Activated CD4-positive, alpha-beta T cell treated with anti-CD3 and anti-CD28 coated beads, Interleukin-2, amount 10 ng/mL, durations not matched to agents 7 days and 5 days (primary cell): ENCODE results near the gene ARHGAP21. TPM values are rescaled to one million over a fixed set of nuclear protein-coding genes. Genes with fewer than 3 reads are reported as not detected.
"Not testable (repeated sequence)": the region's sequence is repeated elsewhere in the genome, so short reads cannot be mapped to it uniquely, and the experiment has no call there.

Experiments used
- CTCF ChIA-PET: fragments of 350-600 bp; sonication (Branson Sonifier 250); formaldehyde crosslinking; loops from one replicate; lab custom pipeline; 2021; ENCODE audit warnings: antibody characterized with exemption; lab: Charles Lee
- POLR2A ChIA-PET: fragments of 350-600 bp; sonication (Branson Sonifier 250); formaldehyde crosslinking; loops from one replicate; lab custom pipeline; 2021; ENCODE audit warnings: antibody characterized with exemption; lab: Charles Lee
- DNase-seq: peaks from one replicate; pipeline ENCODE4 v3.0.0-alpha.2; 2020
- H3K27ac Mint-ChIP-seq: one replicate; pipeline ENCODE4 v1.8.0; 2021; ENCODE audit warnings: mild to moderate bottlenecking, moderate library complexity, mixed read lengths
- H3K27me3 Mint-ChIP-seq: one replicate; pipeline ENCODE4 v1.8.0; 2021; ENCODE audit warnings: mixed read lengths
- H3K36me3 Mint-ChIP-seq: one replicate; pipeline ENCODE4 v1.8.0; 2021; ENCODE audit warnings: low read depth, mixed read lengths
- H3K4me1 Mint-ChIP-seq: one replicate; pipeline ENCODE4 v1.8.0; 2021; ENCODE audit warnings: mixed read lengths
- H3K4me3 Mint-ChIP-seq: one replicate; pipeline ENCODE4 v1.8.0; 2021; ENCODE audit warnings: mild to moderate bottlenecking, moderate library complexity, mixed read lengths
- H3K9me3 Mint-ChIP-seq: one replicate; pipeline ENCODE4 v1.8.0; 2021; ENCODE audit warnings: mixed read lengths
- total RNA-seq, 2 experiments: library from RNA; stranded (reverse); gene quantifications; one replicate each; pipeline ENCODE4 v1.2.3, GENCODE V29; 2021

ARHGAP21 gene
- total RNA-seq, 2 experiments from 2014 or later: 26.1 to 27.4 TPM

- DNase-seq: no peak
- Mint-ChIP-seq H3K9me3 (peaks cover 5% of the 10 kb centered on the region), H3K4me3 (no peak overlapping the region), H3K27me3 (no peaks in the 10 kb centered on the region), H3K36me3 (no peaks in the 10 kb centered on the region), H3K27ac (no peak overlapping the region), H3K4me1 (no peaks in the 10 kb centered on the region)
- ChIA-PET POLR2A (no interaction called here), CTCF (no interaction called here)
Measured at GRCh38 chr10:24740714-24741113, 17.0 kb upstream of the ARHGAP21 start.

GRCh38 chr10:24737001-24737400 is 13.3 kb upstream of the ARHGAP21 start:
- ChIA-PET POLR2A (no interaction called here), CTCF (no interaction called here)
- Mint-ChIP-seq H3K36me3 (no peaks in the 10 kb centered on the region), H3K9me3 (peaks cover 5% of the 10 kb centered on the region), H3K4me3 (no peak overlapping the region), H3K4me1 (no peaks in the 10 kb centered on the region), H3K27me3 (no peaks in the 10 kb centered on the region), H3K27ac (no peak overlapping the region)
- DNase-seq: no peak

DNA sequence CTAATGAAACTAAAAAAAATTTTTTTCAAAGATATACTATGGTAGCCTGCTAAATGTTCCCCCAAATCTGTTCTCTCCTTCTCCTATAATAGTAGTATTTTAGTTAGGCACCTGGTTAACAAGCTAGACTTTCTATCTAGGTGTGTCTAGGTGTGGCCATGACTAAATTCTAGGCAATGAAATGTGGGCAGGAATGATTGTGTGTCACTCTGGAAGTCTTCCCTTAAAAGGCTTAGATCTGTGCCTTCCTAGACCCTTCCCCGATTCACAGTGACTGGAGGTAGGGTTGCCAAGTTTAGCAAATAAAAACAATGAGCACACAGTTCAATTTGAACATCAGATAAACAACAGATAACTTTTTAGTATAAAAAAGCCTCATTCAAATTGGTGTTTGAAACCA is 8.3 kb upstream of the ARHGAP21 start:
- Mint-ChIP-seq H3K4me3 (no peak overlapping the region), H3K27me3 (no peaks in the 10 kb centered on the region), H3K9me3 (no peaks in the 10 kb centered on the region), H3K4me1 (no peaks in the 10 kb centered on the region), H3K36me3 (no peaks in the 10 kb centered on the region), H3K27ac (no peak overlapping the region)
- no peak for DNase-seq
- ChIA-PET POLR2A (no interaction called here), CTCF (no interaction called here)

- DNase-seq: no peak
- no peaks in the 10 kb centered on the region for H3K27me3 Mint-ChIP-seq
- H3K9me3 Mint-ChIP-seq: no peaks in the 10 kb centered on the region
- H3K36me3 Mint-ChIP-seq: no peaks in the 10 kb centered on the region
- H3K4me3 Mint-ChIP-seq: no peak overlapping the region
- no peak overlapping the region for H3K27ac Mint-ChIP-seq
- POLR2A ChIA-PET: no interaction called here
- CTCF ChIA-PET: no interaction called here
- H3K4me1 Mint-ChIP-seq: no peaks in the 10 kb centered on the region
Measured at GRCh38 chr10:24730811-24731210, 7.1 kb upstream of the ARHGAP21 start.

DNA sequence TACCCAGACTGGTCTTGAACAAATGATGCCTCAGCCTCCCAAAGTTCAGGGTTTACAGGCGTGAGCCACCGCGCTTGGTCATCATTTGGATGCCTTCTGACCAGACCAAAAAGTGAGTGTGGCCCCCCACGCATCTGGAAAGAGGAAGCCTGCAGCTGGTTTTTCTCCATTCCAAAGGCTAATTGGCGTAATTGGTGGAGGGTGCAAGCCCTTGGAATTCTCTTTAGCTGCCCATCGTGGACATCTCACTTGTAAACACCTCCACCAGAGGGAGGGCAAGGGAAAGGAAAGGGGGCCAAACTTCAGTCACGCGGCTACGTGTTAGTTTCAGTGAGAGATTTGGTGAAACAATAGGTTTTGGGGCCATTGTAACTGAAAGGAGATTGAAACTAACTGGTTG is 4.1 kb upstream of the ARHGAP21 start:
- Mint-ChIP-seq H3K27me3 (peaks cover 3% of the 10 kb centered on the region), H3K27ac (no peak overlapping the region), H3K4me3 (no peak overlapping the region), H3K4me1 (peaks cover 5% of the 10 kb centered on the region), H3K36me3 (no peaks in the 10 kb centered on the region), H3K9me3 (no peaks in the 10 kb centered on the region)
- CTCF ChIA-PET: interaction anchor here (1.0 to 1.7 kb wide), 3 partner anchors 12 to 352 kb away, joined by 3 to 6 read pairs (median 3); no protein-coding TSS in a partner anchor
- DNase-seq: no peak
- POLR2A ChIA-PET: no interaction called here

- Mint-ChIP-seq H3K27ac (no peak overlapping the region), H3K36me3 (no peaks in the 10 kb centered on the region), H3K27me3 (peaks cover 3% of the 10 kb centered on the region), H3K4me1 (peaks cover 14% of the 10 kb centered on the region), H3K9me3 (no peaks in the 10 kb centered on the region), H3K4me3 (no peak overlapping the region)
- CTCF ChIA-PET: no interaction called here
- DNase-seq: no peak
- POLR2A ChIA-PET: interaction anchor here (0.7 kb wide), 1 partner anchor 26 kb away, joined by 3 read pairs; no protein-coding TSS in a partner anchor
Measured at GRCh38 chr10:24726626-24727025, 2.9 kb upstream of the ARHGAP21 start.

DNA sequence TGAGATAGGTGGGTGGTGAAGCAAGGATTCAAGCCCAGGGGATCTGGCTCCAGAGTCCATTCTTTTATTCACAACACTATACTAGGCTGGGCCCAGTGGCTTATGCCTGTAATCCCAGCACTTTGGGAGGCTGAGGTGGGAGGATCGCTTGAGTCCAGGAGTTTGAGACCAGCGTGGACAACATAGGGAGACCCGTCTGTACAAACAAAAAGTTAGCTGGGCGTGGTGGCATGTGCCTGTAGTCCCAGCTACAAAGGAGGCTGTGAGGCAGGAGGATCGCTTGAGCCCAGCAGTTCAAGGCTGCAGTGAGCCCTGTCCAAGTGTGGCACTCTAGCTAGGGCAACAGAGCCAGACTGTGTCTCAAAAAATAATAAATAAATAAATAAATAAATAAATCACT is 2.3 kb upstream of the ARHGAP21 start:
- DNase-seq, H3K36me3 Mint-ChIP-seq, POLR2A ChIA-PET, H3K9me3 Mint-ChIP-seq, H3K27ac Mint-ChIP-seq, H3K27me3 Mint-ChIP-seq, H3K4me3 Mint-ChIP-seq: not testable (repeated sequence)
- peaks cover 18% of the 10 kb centered on the region for H3K4me1 Mint-ChIP-seq
- CTCF ChIA-PET: interaction anchor here (1.5 kb wide), 1 partner anchor 7 kb away, joined by 3 read pairs; no protein-coding TSS in a partner anchor

DNA sequence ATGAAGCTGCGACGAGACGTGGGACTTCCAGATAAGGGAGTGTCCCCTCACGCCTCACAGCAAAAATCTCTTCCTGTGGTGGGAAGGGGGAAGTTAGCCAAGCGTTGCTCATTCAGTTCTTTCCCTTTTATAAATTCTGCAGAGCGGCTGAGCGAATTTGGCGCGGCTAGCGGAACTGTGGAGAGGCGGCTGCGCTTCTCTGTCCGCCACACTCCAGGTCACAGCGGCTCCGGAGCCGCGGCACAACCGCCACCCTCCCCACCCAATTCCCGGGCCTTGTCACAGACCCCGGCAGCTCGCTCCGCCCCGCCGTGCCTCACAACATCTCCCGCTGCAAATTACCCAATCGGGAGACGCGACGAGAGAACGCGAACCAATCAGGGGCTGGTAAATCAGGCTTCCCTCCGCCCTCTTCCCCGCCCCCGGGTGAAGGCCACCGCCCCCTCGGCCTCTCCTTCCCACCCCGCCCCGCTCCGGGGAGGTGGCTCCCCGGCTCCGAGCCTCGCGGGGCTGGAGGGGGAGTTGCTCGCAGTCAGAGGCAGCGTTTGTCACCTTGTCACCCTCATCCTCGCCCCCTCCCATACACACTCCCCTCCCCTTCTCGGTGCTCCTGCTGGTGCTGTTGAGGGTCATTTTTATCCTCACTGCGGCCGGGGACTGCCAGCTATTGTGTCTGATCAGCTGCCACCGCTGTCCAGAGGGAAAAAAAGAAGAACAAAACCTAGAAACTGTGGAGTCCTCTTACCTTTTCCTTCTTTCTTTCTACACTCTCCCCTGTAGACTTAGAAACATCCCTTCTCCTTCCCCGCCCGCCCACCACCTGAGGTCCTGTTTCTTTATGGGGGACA is 918 bp upstream of the ARHGAP21 start:
- Mint-ChIP-seq H3K27ac (peak overlapping the region; percentile 95), H3K36me3 (peaks cover 6% of the 10 kb centered on the region), H3K4me1 (peaks cover 28% of the 10 kb centered on the region), H3K9me3 (no peaks in the 10 kb centered on the region), H3K4me3 (peak overlapping the region; percentile 89), H3K27me3 (peaks cover 3% of the 10 kb centered on the region)
- POLR2A ChIA-PET: interaction anchor here (0.6 kb wide), 2 partner anchors 20 to 107 kb away, joined by 3 to 5 read pairs; no protein-coding TSS in a partner anchor
- peak; percentile 96 for DNase-seq
- CTCF ChIA-PET: interaction anchor here (0.6 to 2.2 kb wide), 5 partner anchors 9 to 158 kb away, joined by 3 to 13 read pairs (median 3); no protein-coding TSS in a partner anchor

GRCh38 chr10:24723386-24723787 is 300 bp downstream of the ARHGAP21 start:
- Mint-ChIP-seq H3K9me3 (no peaks in the 10 kb centered on the region), H3K27me3 (peaks cover 3% of the 10 kb centered on the region), H3K4me1 (peaks cover 33% of the 10 kb centered on the region), H3K36me3 (peaks cover 6% of the 10 kb centered on the region), H3K4me3 (peak overlapping the region; percentile 90), H3K27ac (peak overlapping the region; percentile 41)
- CTCF ChIA-PET: interaction anchor here (1.4 to 2.2 kb wide), 2 partner anchors 13 to 40 kb away, joined by 4 to 13 read pairs; no protein-coding TSS in a partner anchor
- POLR2A ChIA-PET: interaction anchor here (0.6 kb wide), 1 partner anchor 106 kb away, joined by 3 read pairs; no protein-coding TSS in a partner anchor
- peak; percentile 35 for DNase-seq

GRCh38 chr10:24722676-24723385 is 856 bp downstream of the ARHGAP21 start:
- ChIA-PET POLR2A (no interaction called here), CTCF (interaction anchor here (0.6 to 2.2 kb wide), 3 partner anchors 13 to 248 kb away, joined by 3 to 13 read pairs (median 4); no protein-coding TSS in a partner anchor)
- H3K4me3 Mint-ChIP-seq: peak overlapping the region; percentile 90
- H3K27me3 Mint-ChIP-seq: peaks cover 3% of the 10 kb centered on the region
- peaks cover 6% of the 10 kb centered on the region for H3K36me3 Mint-ChIP-seq
- H3K27ac Mint-ChIP-seq: peak overlapping the region; percentile 95
- peaks cover 33% of the 10 kb centered on the region for H3K4me1 Mint-ChIP-seq
- peak; percentile 64 for DNase-seq
- H3K9me3 Mint-ChIP-seq: no peaks in the 10 kb centered on the region

DNA sequence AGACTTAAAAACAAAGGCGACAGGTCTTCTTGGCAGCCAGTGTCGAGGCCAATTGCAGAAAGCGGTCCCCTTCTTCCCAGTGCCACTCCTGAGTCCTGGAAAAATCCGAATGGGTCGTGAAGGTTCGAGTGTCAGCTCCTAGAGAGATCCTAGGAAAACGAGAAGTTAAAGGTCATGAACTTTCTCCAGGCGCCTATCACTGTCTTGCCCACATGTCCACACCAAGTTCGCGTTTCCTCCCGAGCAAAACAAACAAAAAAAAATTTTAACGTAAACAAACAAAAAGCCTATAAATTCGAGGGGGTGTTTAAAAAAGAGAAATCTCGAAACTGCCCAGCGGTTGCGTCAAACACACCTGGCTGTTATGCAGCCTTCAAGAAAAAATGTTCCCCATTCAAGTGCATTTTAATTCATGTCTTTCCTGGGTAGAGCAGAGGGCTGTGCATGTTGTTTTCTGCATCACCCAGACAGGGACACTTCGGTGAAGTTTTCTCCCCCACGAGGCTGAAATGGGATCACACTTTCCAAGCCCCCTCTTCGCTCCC is 1.5 kb downstream of the ARHGAP21 start:
- CTCF ChIA-PET: interaction anchor here (0.6 kb wide), 1 partner anchor 26 kb away, joined by 3 read pairs; no protein-coding TSS in a partner anchor
- POLR2A ChIA-PET: no interaction called here
- Mint-ChIP-seq H3K27ac (peak overlapping the region; percentile 91), H3K4me1 (peaks cover 33% of the 10 kb centered on the region), H3K36me3 (peaks cover 6% of the 10 kb centered on the region), H3K9me3 (no peaks in the 10 kb centered on the region), H3K4me3 (peak overlapping the region; percentile 83), H3K27me3 (peaks cover 3% of the 10 kb centered on the region)
- DNase-seq: no peak

GRCh38 chr10:24721229-24722106 is 2.2 kb downstream of the ARHGAP21 start:
- ChIA-PET CTCF (interaction anchor here (0.6 kb wide), 1 partner anchor 27 kb away, joined by 3 read pairs; no protein-coding TSS in a partner anchor), POLR2A (no interaction called here)
- Mint-ChIP-seq H3K36me3 (peaks cover 6% of the 10 kb centered on the region), H3K4me1 (peaks cover 33% of the 10 kb centered on the region), H3K9me3 (no peaks in the 10 kb centered on the region), H3K4me3 (peak overlapping the region; percentile 83), H3K27me3 (peaks cover 3% of the 10 kb centered on the region), H3K27ac (peak overlapping the region; percentile 91)
- DNase-seq: no peak
